HEK293T (cell line): ENCODE measurements around the gene GMPR.

ENCODE experiments used
- CTCF ChIA-PET: fragments of 350-600 bp; formaldehyde crosslinking; extraction: SDS; loops from one replicate; lab custom pipeline; 2021; ENCODE audit warnings: antibody characterized with exemption, inconsistent platforms; lab: Yijun Ruan, JAX
- POLR2A ChIA-PET: fragments of 350-600 bp; formaldehyde crosslinking; extraction: SDS; loops from one replicate; lab custom pipeline; 2020; ENCODE audit warnings: antibody characterized with exemption, inconsistent platforms; lab: Yijun Ruan, JAX
- DNase-seq: peaks from one replicate; pipeline ENCODE4 v3.0.0; 2012; ENCODE audit warnings: mixed read lengths; ENCODE audit errors: extremely low spot score
- ARNT ChIP-seq: fragments of 450-650 bp; IDR thresholded peaks from 2 replicates; pipeline ENCODE4 v1.6.1; 2017; ENCODE audit warnings: mild to moderate bottlenecking
- BHLHE40 ChIP-seq: fragments of 450-650 bp; IDR thresholded peaks from 2 replicates; pipeline ENCODE4 v1.6.1; 2016; ENCODE audit warnings: mild to moderate bottlenecking, moderate library complexity, borderline replicate concordance
- CTBP1 ChIP-seq: fragments of 450-650 bp; IDR thresholded peaks from 2 replicates; pipeline ENCODE4 v1.6.1; 2016; ENCODE audit warnings: borderline replicate concordance
- ELF4 ChIP-seq: fragments of 450-650 bp; IDR thresholded peaks from 2 replicates; pipeline ENCODE4 v1.6.1; 2017; ENCODE audit warnings: antibody characterized with exemption
- FOXA1 ChIP-seq: fragments of 450-650 bp; IDR thresholded peaks from 2 replicates; pipeline ENCODE4 v1.6.1; 2016; ENCODE audit warnings: mild to moderate bottlenecking
- FOXK2 ChIP-seq: fragments of 450-650 bp; IDR thresholded peaks from 2 replicates; pipeline ENCODE4 v1.6.1; 2016; ENCODE audit warnings: mild to moderate bottlenecking
- FOXM1 ChIP-seq: fragments of 450-650 bp; IDR thresholded peaks from 2 replicates; pipeline ENCODE4 v1.6.1; 2017; ENCODE audit warnings: mild to moderate bottlenecking, borderline replicate concordance
- HDGF ChIP-seq: fragments of 450-650 bp; IDR thresholded peaks from 2 replicates; pipeline ENCODE4 v1.6.1; 2017; ENCODE audit warnings: antibody characterized with exemption, borderline replicate concordance
- L3MBTL2 ChIP-seq: fragments of 450-650 bp; conservative IDR thresholded peaks from 2 replicates; pipeline ENCODE4 v1.6.1; 2016; ENCODE audit warnings: mild to moderate bottlenecking
- LEF1 ChIP-seq: fragments of 450-650 bp; IDR thresholded peaks from 2 replicates; pipeline ENCODE4 v1.6.1; 2017; ENCODE audit warnings: mild to moderate bottlenecking, borderline replicate concordance
- NFRKB ChIP-seq: fragments of 450-650 bp; IDR thresholded peaks from 2 replicates; pipeline ENCODE4 v1.6.1; 2016; ENCODE audit warnings: mild to moderate bottlenecking, moderate library complexity
- PKNOX1 ChIP-seq: fragments of 450-650 bp; IDR thresholded peaks from 2 replicates; pipeline ENCODE4 v1.6.1; 2016
- SP1 ChIP-seq: fragments of 450-650 bp; IDR thresholded peaks from 2 replicates; pipeline ENCODE4 v1.6.1; 2017
- SUZ12 ChIP-seq: fragments of 450-650 bp; IDR thresholded peaks from 2 replicates; pipeline ENCODE4 v1.6.1; 2016; ENCODE audit warnings: mild to moderate bottlenecking
- TARDBP ChIP-seq: fragments of 450-650 bp; IDR thresholded peaks from 2 replicates; pipeline ENCODE4 v1.6.1; 2016
- ZNF384 ChIP-seq: fragments of 450-650 bp; IDR thresholded peaks from 2 replicates; pipeline ENCODE4 v1.6.1; 2016

Gene GMPR

GRCh38 chr6:16206595-16207037 lies 31.8 kb upstream of the GMPR start:
- TF ChIP-seq ELF4 (0 out of 2 replicates have a peak, but pooled peaks have one; percentile 26), SP1 (no peak)
- POLR2A ChIA-PET: no interaction called here
- peak; percentile 74 for DNase-seq
- CTCF ChIA-PET: interaction anchor here (0.7 to 2.2 kb wide), 3 partner anchors 8 to 515 kb away, joined by 4 to 11 read pairs (median 7); no protein-coding TSS in a partner anchor

GRCh38 chr6:16208989-16209388 lies 29.4 kb upstream of the GMPR start:
- CTCF ChIA-PET: interaction anchor here (0.6 kb wide), 2 partner anchors 26 kb away, joined by 3 to 5 read pairs; no protein-coding TSS in a partner anchor

GRCh38 chr6:16209539-16209938 lies 28.8 kb upstream of the GMPR start:
- CTCF ChIA-PET: interaction anchor here (0.6 to 0.7 kb wide), 2 partner anchors 26 to 27 kb away, joined by 3 to 5 read pairs; no protein-coding TSS in a partner anchor
- POLR2A ChIA-PET: no interaction called here
- no peak for DNase-seq
- no peak for TF ChIP-seq ELF4
- no peak for TF ChIP-seq FOXM1
- TF ChIP-seq FOXK2: no peak
- TF ChIP-seq SUZ12: no peak
- no peak for TF ChIP-seq ARNT
- no peak for TF ChIP-seq TARDBP
- TF ChIP-seq LEF1: no peak
- no peak for TF ChIP-seq NFRKB
- TF ChIP-seq BHLHE40: no peak
- TF ChIP-seq SP1: no peak
- TF ChIP-seq CTBP1: no peak
- TF ChIP-seq ZNF384: no peak
- no peak for TF ChIP-seq HDGF
- TF ChIP-seq L3MBTL2: no peak
- TF ChIP-seq FOXA1: no peak
- no peak for TF ChIP-seq PKNOX1

More at GRCh38 chr6:16208989-16209388, 29.4 kb upstream of the GMPR start:
- TF ChIP-seq ELF4 (no peak), BHLHE40 (no peak), CTBP1 (no peak), NFRKB (no peak), ZNF384 (no peak), PKNOX1 (no peak)
- POLR2A ChIA-PET: no interaction called here
- no peak for DNase-seq

- ChIA-PET POLR2A (no interaction called here), CTCF (no interaction called here)
- no peak for DNase-seq
- TF ChIP-seq TARDBP: no peak
- no peak for TF ChIP-seq ARNT
- no peak for TF ChIP-seq ZNF384
These were observed 26.1 kb upstream of the GMPR start for GRCh38 chr6:16212276-16212675.

- DNase-seq: no peak
- ChIA-PET POLR2A (no interaction called here), CTCF (no interaction called here)
- TF ChIP-seq TARDBP: no peak
- no peak for TF ChIP-seq FOXK2
- TF ChIP-seq ARNT: no peak
- no peak for TF ChIP-seq BHLHE40
- no peak for TF ChIP-seq ELF4
- TF ChIP-seq PKNOX1: no peak
- no peak for TF ChIP-seq NFRKB
- no peak for TF ChIP-seq CTBP1
- TF ChIP-seq SUZ12: no peak
- TF ChIP-seq L3MBTL2: no peak
- TF ChIP-seq FOXM1: no peak
- TF ChIP-seq ZNF384: no peak
- TF ChIP-seq FOXA1: no peak
- TF ChIP-seq SP1: no peak
- TF ChIP-seq LEF1: no peak
- TF ChIP-seq HDGF: no peak
These were observed 21.8 kb upstream of the GMPR start for GRCh38 chr6:16216501-16217155.

- ChIA-PET CTCF (no interaction called here), POLR2A (no interaction called here)
- no peak for DNase-seq
- TF ChIP-seq TARDBP (no peak), FOXA1 (no peak)
These were observed 21.1 kb upstream of the GMPR start for GRCh38 chr6:16217156-16217721.

GRCh38 chr6:16222826-16223225 lies 15.6 kb upstream of the GMPR start:
- no peak for DNase-seq
- CTCF ChIA-PET: interaction anchor here (1.1 kb wide), 1 partner anchor 48 kb away, joined by 3 read pairs; no protein-coding TSS in a partner anchor
- TF ChIP-seq NFRKB: no peak
- no peak for TF ChIP-seq FOXA1
- no peak for TF ChIP-seq PKNOX1
- TF ChIP-seq ARNT: no peak
- no peak for TF ChIP-seq LEF1
- no peak for TF ChIP-seq L3MBTL2
- TF ChIP-seq FOXK2: no peak
- POLR2A ChIA-PET: no interaction called here
